ENCODE data around the gene MFSD1. TPM values are rescaled to one million over a fixed set of nuclear protein-coding genes. Genes with fewer than 3 reads are reported as not detected.
"Not testable (repeated sequence)": the region's sequence is repeated elsewhere in the genome, so short reads cannot be mapped to it uniquely, and the experiment has no call there.

MFSD1 gene
- total RNA-seq, 1 donor from 2014 or later = 27.3 TPM

DNA sequence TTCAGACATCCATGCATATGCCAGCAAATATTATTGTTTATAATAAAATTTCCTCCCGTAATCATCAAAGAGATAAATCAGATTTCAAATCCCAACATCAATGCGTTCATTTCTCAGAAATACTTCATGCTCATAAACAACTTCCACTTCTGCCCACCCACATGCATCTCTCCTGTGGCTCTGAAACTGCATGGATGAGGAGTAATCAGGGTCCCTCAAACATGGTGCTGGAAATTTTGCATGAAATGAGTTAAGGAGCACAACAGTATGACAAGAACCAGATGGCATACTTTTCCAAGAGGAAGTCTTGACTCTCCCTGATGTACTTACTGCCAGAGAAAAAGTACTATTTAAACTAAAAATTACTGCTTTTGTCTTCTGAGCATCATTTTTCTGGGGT lies 26.9 kb upstream of the MFSD1 start:
- intact Hi-C loops (cut with DNase I) = no loop called here
- ATAC-seq (ENCODE audit: poor library complexity) = peak; percentile 28

DNA sequence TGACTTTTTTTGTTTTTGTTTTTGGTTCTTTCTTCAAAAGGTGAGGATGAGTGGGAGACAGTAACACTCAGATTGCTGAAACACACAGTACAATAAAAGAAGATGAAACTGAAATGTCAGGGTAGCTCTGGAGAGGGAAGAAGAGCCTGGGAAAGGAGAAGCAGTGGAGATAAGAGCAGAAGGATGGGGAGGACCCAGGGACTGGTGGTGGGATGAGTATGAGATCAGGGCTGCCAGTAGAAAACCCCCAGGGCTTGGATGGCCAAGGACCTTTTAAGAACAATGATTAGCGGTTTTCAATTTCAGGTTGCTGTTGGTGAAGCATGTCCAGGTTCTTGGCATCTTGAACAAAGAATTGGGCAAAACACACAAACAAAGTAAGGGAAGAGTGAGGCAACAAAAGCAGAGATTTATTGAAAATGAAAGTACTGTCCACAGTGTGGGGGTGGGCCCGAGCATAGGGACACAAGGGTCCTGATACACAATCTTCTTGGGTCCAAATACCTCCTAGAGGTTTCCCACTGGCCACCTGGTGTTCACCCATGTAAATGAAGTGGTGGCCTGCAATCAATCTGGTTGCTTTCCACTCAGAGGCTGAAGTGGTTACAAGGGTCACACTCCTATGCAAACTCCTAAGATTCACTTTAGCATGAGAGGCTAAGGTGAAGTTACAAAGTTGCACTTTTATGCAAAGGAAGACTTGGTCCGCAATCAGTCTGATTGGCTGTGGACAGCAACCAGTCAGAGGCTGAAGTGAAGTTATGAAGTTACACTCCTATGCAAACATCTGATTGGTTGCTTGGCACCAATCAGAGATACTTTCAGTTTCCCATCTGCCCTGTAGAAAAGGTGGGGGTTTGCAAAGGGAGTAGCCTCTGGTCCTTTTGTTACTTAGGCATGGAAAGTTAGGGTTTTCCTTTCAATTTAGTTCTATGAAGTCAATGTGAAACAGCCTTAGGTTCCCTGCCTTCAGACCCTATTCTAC lies 26.1 kb upstream of the MFSD1 start:
- intact Hi-C loops (cut with DNase I) = no loop called here
- DNase-seq = no peak
- no peak for ATAC-seq (ENCODE audit: poor library complexity)

More for the DNA sequence above, 26.9 kb upstream of the MFSD1 start:
- DNase-seq = no peak

DNA sequence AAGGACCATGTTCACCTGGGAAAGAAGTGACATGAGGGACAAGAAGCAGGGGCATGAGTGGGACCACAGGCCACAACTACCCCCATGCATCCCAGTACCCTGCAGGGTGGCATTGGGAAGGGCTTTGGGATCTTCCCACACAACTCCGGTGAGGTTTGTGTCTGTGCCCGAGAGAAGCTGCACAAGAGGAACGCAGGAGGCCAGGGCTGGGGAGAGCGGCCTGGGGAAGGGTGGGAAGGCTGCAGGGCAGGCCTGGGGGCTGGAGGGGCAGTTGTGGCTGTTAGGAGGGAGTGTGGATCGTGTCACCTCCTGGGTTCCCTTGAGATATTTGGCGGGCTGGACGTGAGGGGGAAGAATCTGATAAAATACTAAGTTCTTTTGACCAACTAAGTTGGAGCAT lies 25.3 kb upstream of the MFSD1 start:
- ATAC-seq (ENCODE audit: poor library complexity) (no peak), DNase-seq (no peak)
- intact Hi-C loops (cut with DNase I) = no loop called here

DNA sequence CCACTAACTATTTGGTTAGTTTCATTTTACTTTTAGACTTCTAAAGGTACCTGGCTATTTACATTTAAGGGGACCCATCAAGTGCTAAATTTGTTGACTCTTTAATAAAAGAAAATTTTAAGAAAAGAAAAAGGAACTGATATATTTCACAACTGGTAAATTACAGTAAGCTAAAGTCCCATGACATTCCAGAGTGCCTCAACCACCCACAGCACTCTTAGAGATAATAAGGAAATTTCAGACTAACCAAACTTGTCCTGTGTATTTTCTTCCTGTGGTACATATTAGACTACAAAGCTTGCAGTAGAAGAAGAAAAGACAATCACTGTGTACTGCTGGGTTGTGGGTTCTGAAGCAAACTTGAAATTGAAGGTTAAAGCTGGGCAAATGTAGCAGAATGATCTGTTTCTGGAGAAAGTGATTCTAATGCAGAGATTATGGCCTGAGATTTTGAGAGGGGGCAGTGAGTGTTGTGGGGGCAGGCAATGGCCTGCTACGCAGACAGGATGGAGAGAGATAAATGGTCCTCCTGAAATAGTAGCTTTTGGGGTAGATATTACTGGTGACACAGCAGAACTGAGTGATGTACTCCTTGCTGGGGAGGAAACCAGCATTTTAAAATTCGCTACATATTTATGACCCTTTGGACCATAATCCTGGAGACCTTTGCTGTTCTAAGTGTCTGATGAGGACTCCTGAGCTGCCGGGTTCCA lies 24.5 kb upstream of the MFSD1 start:
- intact Hi-C loops (cut with DNase I) = no loop called here
- ATAC-seq (ENCODE audit: poor library complexity) (no peak), DNase-seq (no peak)

DNA sequence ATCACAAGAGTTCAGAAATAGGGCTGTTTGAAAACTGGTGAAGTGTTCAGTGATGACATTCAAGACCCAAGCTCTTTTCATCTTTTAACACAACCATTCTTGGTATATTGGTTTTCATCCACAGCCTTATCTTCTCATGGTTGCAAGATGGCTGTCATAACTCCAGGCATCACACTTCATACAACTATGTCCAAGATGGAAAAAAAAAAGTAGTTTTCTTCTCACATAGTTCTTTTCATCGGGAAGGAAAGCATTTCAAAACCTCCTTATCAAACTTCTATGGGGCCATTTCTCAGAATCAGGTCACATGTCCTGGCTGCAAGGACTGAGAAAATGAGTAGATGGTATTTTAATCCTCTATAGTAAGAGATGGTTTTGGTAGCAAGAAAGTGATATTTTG lies 21.1 kb upstream of the MFSD1 start:
- ATAC-seq (ENCODE audit: poor library complexity) (no peak), DNase-seq (no peak)
- intact Hi-C loops (cut with DNase I) = no loop called here

DNA sequence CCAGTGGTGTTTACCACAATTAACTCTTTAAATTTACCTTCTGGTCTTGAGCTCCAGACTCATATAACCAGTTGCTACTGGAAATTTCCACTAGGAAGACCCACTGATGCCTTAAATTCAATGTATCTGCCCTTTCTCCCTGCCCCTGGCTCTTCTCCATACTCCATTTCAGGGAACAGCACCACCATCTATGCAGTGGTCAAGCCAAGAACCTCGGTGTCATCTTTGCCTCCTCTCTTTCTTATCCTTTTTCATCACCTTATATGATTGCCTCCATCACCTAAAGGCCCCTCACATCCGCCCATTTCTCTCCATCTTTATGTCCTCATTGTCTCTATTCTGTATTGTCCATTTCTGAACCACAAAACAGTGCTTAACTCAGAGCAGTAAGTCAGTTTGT lies 20.7 kb upstream of the MFSD1 start:
- intact Hi-C loops (cut with DNase I) = no loop called here
- DNase-seq = no peak
- no peak for ATAC-seq (ENCODE audit: poor library complexity)

DNA sequence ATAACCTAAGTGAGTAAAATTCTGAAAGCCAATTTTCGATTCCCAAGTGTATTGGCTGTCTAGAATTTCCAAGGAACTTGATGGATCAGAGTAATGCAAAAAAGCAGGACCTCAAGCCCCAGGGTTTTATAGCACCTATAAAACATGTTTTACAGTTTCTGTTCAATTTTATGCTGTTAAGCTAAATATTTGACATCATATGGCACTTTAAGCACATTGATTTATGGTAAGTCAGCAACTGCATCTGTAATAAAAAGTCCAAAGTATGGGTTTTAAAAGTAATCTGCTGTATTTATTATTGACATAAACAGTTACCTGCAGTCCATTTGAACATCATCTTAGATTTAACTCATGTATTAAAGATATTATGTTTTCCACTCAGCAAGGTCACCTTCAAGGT lies 20.0 kb upstream of the MFSD1 start:
- intact Hi-C loops (cut with DNase I) = no loop called here
- no peak for DNase-seq

DNA sequence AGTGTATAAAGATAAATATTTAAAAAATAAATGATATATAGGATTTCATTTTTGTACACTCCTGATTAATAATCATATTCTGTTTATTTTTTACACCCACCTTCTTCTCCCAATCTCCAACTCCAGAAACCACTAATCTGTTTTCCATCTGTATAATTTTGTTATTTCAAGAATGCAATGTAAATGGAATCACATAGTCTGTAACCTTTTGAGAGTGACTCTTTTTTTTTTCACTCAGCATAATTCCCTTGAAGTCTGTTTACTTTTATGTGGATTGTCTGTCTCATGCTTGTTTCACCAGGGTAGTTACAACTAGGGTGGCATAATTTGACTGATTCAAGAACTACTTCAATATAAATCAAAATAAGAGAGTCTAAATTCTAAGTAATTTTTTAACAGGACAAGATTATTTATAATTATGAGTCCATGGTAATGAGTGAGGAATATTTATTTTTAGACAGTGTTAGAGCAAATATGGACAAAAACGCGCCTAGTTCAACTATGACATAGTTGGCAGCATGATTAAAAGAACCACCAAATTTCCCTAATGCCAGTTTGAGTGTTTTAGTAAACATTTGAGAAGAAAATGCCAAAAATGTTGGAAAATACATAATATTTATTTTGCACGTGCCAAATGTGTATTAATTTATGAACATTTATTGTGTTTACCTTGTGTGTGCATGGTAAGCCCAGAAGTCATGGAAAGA lies 19.4 kb upstream of the MFSD1 start:
- no peak for ATAC-seq (ENCODE audit: poor library complexity)
- intact Hi-C loops (cut with DNase I) = no loop called here
- no peak for DNase-seq

More for the DNA sequence above, 20.0 kb upstream of the MFSD1 start:
- ATAC-seq (ENCODE audit: poor library complexity) = no peak

DNA sequence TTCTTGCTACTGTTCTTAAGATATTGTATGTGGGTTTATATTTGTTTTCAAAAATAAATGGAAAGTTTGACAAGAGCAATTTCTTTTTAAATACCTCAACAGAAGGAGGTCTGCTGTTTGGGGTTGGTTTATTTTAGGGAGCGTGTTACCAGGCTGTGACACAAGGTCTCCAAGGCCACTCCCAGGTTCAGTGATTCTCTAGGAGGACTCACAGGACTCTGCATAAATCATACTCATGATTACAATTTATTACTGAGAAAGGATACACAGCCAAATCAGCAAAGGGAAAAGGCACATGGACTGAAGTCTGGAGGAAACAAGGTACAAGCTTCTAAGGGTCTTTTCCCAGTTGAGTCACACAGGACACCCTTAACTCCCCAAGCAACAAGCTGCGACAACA lies 18.8 kb upstream of the MFSD1 start:
- no peak for ATAC-seq (ENCODE audit: poor library complexity)
- DNase-seq = no peak
- intact Hi-C loops (cut with DNase I) = no loop called here

DNA sequence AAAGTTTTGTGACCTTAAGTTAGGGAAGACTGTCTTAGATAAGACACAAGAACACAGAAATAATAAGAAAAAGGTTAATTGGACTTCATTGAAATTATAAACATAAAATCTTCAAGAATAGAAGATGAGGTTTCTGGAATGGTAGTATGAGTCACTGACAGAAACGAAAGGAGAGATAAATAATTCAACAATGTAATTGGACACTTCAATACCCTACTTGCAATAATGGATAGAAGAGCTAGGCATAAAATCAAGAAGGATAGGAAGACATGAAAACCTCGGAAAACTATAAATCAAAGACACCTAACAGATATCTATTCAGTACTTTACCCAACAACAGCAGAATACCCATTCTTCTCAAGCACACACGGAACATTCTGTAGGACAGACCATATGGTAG lies 15.9 kb upstream of the MFSD1 start:
- ATAC-seq (ENCODE audit: poor library complexity) = no peak
- no peak for DNase-seq
- intact Hi-C loops (cut with DNase I) = no loop called here

DNA sequence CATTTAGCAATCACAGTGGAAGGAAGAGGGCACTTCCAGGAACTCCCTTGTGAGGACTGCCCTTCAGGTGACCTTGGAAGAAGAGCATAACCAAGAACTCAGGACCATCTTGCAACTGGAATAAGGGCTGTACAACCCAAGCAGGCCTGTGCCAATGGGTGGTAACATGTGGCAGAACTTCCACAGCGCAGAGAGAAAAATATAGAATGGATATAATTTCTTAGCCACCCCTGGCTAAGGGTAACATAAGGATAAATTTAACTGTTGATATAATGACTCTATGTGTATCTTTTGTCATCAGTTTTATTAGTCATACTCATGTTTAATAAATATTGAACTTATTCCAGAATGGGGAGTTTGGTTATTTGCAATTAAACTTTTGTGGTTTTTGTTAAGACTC lies 13.4 kb upstream of the MFSD1 start:
- intact Hi-C loops (cut with DNase I) = no loop called here
- ATAC-seq (ENCODE audit: poor library complexity) (no peak), DNase-seq (no peak)

DNA sequence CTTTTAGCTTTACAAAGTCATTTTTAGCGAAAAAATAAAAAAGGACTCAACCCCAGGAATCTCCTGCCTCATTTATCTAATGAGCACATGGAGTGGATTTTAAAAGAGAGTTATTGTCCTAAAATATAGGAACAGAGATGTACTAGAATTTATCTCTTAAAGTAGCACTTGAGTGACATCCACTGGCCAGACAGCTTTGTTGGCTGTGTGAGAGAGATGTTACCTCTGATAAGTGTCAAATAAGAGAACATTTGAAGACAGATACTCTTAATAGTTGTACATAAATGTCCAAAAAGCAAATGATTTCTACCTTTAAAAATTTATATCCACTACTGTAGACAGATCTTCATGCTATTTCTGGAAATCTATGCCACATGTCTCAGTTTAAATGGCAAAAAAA lies 12.3 kb upstream of the MFSD1 start:
- intact Hi-C loops (cut with DNase I) = no loop called here
- DNase-seq (no peak), ATAC-seq (ENCODE audit: poor library complexity) (peak; percentile 53)

DNA sequence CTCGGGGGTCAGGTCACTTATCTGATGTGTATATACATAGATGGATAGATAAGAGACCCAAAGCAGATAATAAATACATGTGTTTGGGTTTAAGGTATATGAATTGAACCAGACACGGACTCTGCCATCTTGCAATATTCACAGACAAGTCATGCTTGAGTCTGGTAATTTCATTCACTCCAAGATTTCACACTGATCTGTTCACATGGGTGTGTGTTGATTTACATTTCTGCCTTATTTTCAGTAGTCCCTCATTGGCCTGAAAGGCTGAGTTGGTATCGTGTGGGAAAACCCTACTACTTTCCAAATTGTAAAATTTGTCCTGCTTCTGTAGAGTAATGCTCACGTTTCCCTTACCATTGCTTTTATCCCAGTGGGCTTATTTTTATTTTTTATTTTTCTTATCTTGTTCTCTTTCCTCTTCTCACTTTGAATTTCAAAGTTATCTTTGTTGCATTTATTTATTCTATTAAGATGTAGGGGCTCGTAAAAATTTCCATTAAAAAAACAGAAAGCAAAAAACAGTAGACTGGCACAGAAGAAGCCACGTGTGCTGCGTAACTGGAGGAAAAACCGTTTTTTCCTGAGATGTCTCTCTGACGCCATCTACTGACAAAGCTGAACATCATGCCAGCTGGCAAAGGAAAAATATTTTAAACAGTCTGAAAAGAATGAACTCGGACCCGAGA lies 10.8 kb upstream of the MFSD1 start:
- peak; percentile 74 for ATAC-seq (ENCODE audit: poor library complexity)
- no peak for DNase-seq
- intact Hi-C loops (cut with DNase I) = loop anchor here (5.0 kb wide), 1 partner anchor 64 kb away; no protein-coding TSS in a partner anchor

DNA sequence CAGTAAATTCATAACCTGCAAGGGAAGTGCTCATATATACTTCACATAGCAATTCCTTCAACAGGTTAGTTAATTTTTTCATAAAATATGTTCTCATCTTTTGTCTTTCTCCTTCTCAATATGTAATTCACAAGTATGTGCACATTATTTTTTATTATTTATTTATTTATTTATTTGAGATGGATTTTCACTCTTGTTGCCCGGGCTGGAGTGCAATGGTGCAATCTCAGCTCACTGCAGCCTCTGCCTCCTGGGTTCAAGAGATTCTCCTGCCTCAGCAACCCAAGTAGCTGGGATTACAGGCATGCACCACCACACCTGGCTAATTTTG lies 10.3 kb upstream of the MFSD1 start:
- not testable (repeated sequence) for ATAC-seq (ENCODE audit: poor library complexity); DNase-seq
- intact Hi-C loops (cut with DNase I) = loop anchor here (5.0 kb wide), 1 partner anchor 64 kb away; no protein-coding TSS in a partner anchor

DNA sequence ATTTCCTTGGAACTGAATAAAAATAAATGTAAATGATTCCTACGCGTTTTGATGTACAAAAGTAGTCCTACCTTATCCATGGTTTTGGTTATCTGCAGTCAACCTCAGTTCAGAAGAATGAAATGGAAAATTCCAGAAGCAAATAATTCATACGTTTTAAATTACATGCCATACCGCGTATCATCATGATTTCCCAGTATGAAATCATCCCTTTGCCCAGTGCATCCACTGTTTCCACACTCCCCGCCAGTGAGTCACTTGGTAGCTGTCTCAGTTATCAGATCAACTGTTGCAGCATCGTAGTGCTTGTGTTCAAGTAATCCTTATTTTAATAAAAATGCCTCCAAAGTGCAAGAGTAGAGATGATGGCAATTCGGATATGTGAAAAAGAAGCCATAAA lies 9.1 kb upstream of the MFSD1 start:
- ATAC-seq (ENCODE audit: poor library complexity) = no peak
- intact Hi-C loops (cut with DNase I) = loop anchor here (5.0 kb wide), 1 partner anchor 65 kb away; no protein-coding TSS in a partner anchor
- DNase-seq = no peak

DNA sequence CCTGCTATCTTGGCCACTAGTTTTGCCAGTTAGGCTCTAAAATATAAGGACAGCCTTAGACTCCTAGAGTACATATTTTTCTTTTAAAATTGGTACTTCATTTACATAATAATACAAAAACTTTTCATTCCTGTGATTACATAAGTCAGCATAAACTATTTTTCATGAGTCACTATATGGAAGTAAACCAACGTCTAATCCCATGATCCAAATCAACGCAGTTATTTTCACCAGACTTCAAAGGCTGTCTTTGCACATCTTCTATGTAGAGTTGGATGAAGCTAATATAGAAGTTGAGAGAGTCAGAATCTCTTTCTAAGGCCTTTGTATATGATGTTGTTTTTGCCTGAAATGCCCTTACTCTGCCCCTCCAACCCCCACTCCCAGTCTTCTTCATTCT lies 7.6 kb upstream of the MFSD1 start:
- ATAC-seq (ENCODE audit: poor library complexity) = no peak
- intact Hi-C loops (cut with DNase I) = loop anchor here (5.0 kb wide), 1 partner anchor 67 kb away; no protein-coding TSS in a partner anchor

DNA sequence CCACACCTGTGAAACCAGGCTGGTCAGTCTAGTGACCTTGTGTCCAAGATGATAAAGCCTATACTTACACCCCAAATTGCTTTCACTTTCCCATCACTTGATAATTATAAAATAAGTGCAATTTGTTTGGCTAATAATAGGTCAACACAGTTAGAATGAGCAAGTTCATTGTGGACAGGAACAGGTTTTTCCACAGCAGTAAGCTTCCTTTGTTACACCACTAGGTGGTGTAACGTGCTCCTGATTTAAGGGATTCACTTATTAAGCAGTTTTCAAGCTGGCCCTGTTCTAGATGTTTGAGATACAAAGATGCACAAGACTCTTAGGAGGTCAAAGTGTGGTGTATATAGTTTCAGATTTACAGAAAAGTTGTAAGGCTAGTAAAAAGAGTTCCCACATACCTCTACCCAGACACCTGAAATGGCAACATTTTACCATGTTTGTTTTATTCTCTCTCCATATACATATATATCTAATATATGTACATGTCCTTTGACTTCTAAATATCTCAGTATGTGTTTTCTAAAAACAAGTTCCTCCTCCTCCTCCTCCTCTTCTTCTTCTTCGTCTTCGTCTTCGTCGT lies 6.8 kb upstream of the MFSD1 start:
- no peak for DNase-seq
- intact Hi-C loops (cut with DNase I) = loop anchor here (5.0 kb wide), 1 partner anchor 68 kb away; no protein-coding TSS in a partner anchor
- no peak for ATAC-seq (ENCODE audit: poor library complexity)

More for the DNA sequence above, 7.6 kb upstream of the MFSD1 start:
- DNase-seq = no peak

DNA sequence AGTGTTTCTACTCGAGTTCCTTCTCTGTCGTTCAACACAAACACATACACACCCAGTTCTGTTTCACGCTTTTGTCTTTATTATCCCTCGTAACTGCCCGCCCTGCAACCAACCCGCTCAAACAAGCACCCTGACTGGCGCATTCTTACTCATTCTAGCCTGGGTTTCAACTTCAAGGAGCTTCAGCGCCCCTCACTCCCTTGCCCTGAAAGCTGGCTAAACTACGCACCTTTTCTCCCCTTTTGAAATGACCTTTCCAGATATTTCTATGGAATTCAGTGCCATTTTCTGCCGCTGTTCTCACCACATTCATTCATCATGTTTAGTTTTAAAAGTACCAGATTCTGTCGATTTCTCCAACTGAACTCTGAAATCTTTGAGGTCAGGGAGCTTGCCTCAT lies 653 bp upstream of the MFSD1 start:
- intact Hi-C loops (cut with DNase I) = no loop called here
- DNase-seq = no peak
- peak; percentile 14 for ATAC-seq (ENCODE audit: poor library complexity)
